Tibial nerve (tissue), 3 donors: ENCODE data around the gene DNASE2.

Experiments used
- POLR2A ChIP-seq, 2 donors: fragments of 450-650 bp; IDR thresholded peaks; one replicate each; pipeline ENCODE4 v1.6.1; 2017; ENCODE audit warnings: antibody characterized with exemption in 2 of 2, mild to moderate bottlenecking in 2 of 2, moderate library complexity in 2 of 2
- TF ChIP-seq, protein P1 (sequence below), 5 experiments: fragments of 200-600 bp in 3 of 5; fragments of 450-650 bp in 2 of 5; sonication (generic) in 3 of 5; IDR thresholded peaks; one replicate each; pipeline ENCODE4 v1.5.1; 2016 to 2019; ENCODE audit warnings: antibody characterized with exemption in 5 of 5, mild to moderate bottlenecking in 3 of 5, moderate library complexity in 2 of 5

DNA sequence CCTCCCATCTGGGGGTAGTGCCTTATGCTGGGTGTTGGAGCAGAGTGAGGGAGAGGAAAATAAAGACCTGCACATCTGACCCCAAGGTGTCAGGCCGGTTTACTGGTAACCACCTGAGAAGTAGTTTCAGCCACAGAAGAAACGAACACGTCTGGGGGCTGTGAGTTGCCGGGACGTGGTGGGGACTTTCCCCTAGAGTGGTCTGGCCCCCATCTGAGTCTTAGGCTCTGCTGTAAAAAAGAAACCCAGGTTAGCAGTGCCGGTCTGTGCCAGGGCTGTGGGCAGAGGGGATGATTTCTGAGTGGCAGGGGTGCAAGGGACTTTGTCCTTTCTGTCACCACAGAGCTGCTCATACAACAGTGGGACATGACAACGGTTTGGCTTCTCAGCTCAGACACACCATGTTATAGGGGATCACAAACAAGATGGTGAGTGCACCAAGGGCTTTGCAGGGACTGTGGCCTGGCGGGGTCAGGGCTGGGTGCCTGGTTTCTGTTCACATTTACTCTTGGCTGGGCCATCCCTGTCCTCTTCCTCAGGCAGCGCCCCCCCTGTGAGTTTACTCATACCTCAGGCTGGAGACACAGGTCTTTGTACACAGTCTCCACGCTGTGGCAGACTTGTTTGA, 18.8 kb upstream of the DNASE2 start:
- TF ChIP-seq, protein P1, sequence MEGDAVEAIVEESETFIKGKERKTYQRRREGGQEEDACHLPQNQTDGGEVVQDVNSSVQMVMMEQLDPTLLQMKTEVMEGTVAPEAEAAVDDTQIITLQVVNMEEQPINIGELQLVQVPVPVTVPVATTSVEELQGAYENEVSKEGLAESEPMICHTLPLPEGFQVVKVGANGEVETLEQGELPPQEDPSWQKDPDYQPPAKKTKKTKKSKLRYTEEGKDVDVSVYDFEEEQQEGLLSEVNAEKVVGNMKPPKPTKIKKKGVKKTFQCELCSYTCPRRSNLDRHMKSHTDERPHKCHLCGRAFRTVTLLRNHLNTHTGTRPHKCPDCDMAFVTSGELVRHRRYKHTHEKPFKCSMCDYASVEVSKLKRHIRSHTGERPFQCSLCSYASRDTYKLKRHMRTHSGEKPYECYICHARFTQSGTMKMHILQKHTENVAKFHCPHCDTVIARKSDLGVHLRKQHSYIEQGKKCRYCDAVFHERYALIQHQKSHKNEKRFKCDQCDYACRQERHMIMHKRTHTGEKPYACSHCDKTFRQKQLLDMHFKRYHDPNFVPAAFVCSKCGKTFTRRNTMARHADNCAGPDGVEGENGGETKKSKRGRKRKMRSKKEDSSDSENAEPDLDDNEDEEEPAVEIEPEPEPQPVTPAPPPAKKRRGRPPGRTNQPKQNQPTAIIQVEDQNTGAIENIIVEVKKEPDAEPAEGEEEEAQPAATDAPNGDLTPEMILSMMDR (IDR thresholded peaks at IDR 0.05) = no peak
- no peak for TF ChIP-seq POLR2A (IDR thresholded peaks at IDR 0.05)
